DND-41 (cell line): ENCODE measurements around the gene ALKBH7.

Experiments
- ATAC-seq: fragments of 200-7000 bp; cut with Tn5 transposase; 3 replicates; pipeline ENCODE4 v1.9.1; 2021; ENCODE audit warnings: low read depth; ENCODE audit not compliant: insufficient read depth
- DNase-seq: peaks from one replicate; pipeline ENCODE4 v3.0.0-alpha.2; 2020
- H2AFZ ChIP-seq: 2 replicates; pipeline ENCODE4 v1.6.0; 2012; ENCODE audit warnings: low read depth, low read length
- H3K27ac ChIP-seq: 2 replicates; pipeline ENCODE4 v1.5.1; 2012; ENCODE audit warnings: low read length, inconsistent platforms
- H3K27me3 ChIP-seq: fragments of 200-600 bp; sonication (generic); 2 replicates; pipeline ENCODE4 v1.6.0; 2012; ENCODE audit warnings: low read length, mild to moderate bottlenecking, inconsistent platforms; ENCODE audit not compliant: insufficient read depth, poor library complexity
- H3K36me3 ChIP-seq: 2 replicates; pipeline ENCODE4 v1.5.1; 2012; ENCODE audit warnings: low read length, inconsistent platforms; ENCODE audit not compliant: insufficient read depth
- H3K4me1 ChIP-seq: 2 replicates; pipeline ENCODE4 v1.5.1; 2012; ENCODE audit warnings: mild to moderate bottlenecking, low read length; ENCODE audit not compliant: insufficient read depth
- H3K4me2 ChIP-seq: 2 replicates; pipeline ENCODE4 v1.6.0; 2012; ENCODE audit warnings: mild to moderate bottlenecking, moderate library complexity, low read length, inconsistent platforms; ENCODE audit not compliant: insufficient read depth
- H3K4me3 ChIP-seq, 2 experiments: fragments of 200-600 bp in 1 of 2; shearing (Covaris generic) in 1 of 2; 2 replicates each; pipeline ENCODE4 v1.5.1; 2012 to 2016; ENCODE audit warnings: inconsistent platforms in 2 of 2, low read length in 2 of 2, mild to moderate bottlenecking in 2 of 2, low read depth in 1 of 2, moderate library complexity in 1 of 2
- H3K79me2 ChIP-seq: 2 replicates; pipeline ENCODE4 v1.6.0; 2012; ENCODE audit warnings: low read length, inconsistent platforms; ENCODE audit not compliant: insufficient read depth
- H3K9ac ChIP-seq: 2 replicates; pipeline ENCODE4 v1.6.0; 2012; ENCODE audit warnings: low read depth, mild to moderate bottlenecking, inconsistent platforms, low read length, moderate library complexity
- H3K9me3 ChIP-seq: 2 replicates; pipeline ENCODE4 v1.5.1; 2012; ENCODE audit warnings: low read length, moderate library complexity, mild to moderate bottlenecking, inconsistent platforms; ENCODE audit not compliant: insufficient read depth, severe bottlenecking
- H4K20me1 ChIP-seq: 2 replicates; pipeline ENCODE4 v1.6.0; 2012; ENCODE audit warnings: low read length; ENCODE audit not compliant: insufficient read depth
- CTCF ChIP-seq: IDR thresholded peaks from 2 replicates; pipeline ENCODE4 v1.5.1; 2012; ENCODE audit warnings: borderline replicate concordance, low read length, moderate library complexity, mild to moderate bottlenecking; ENCODE audit not compliant: poor library complexity, severe bottlenecking; ENCODE audit errors: extremely low read depth
- EZH2 ChIP-seq: IDR thresholded peaks from 3 replicates; pipeline ENCODE4 v1.6.1; 2012; ENCODE audit warnings: borderline replicate concordance, low read depth, mild to moderate bottlenecking, moderate library complexity, low read length, inconsistent platforms; ENCODE audit not compliant: severe bottlenecking

ALKBH7 gene

GRCh38 chr19:6413721-6414643 lies 41.4 kb downstream of the ALKBH7 start:
- Histone ChIP-seq H3K4me3 (no peak overlapping the region), H3K4me1 (no peaks in the 10 kb centered on the region), H3K4me2 (no peak overlapping the region), H3K79me2 (peaks cover 15% of the 10 kb centered on the region), H3K9ac (no peak overlapping the region), H3K36me3 (peaks cover 56% of the 10 kb centered on the region), H3K9me3 (no peaks in the 10 kb centered on the region), H3K27ac (no peak overlapping the region), H2AFZ (no peak overlapping the region), H3K27me3 (no peaks in the 10 kb centered on the region), H4K20me1 (peaks cover 61% of the 10 kb centered on the region)
- ATAC-seq = no peak
- no peak for DNase-seq
- TF ChIP-seq CTCF (no peak), EZH2 (no peak)

- H3K27me3 ChIP-seq = no peaks in the 10 kb centered on the region
These were observed 42.4 kb downstream of the ALKBH7 start for GRCh38 chr19:6414793-6415590.

GRCh38 chr19:6415591-6416190 lies 43.1 kb downstream of the ALKBH7 start:
- no peak for TF ChIP-seq EZH2
- no peak for TF ChIP-seq CTCF
- no peak overlapping the region for H3K9ac ChIP-seq
- H2AFZ ChIP-seq = no peak overlapping the region
- no peaks in the 10 kb centered on the region for H3K4me1 ChIP-seq
- no peak overlapping the region for H3K27ac ChIP-seq
- H3K4me2 ChIP-seq = no peak overlapping the region
- peaks cover 78% of the 10 kb centered on the region for H4K20me1 ChIP-seq
- H3K27me3 ChIP-seq = no peaks in the 10 kb centered on the region
- no peaks in the 10 kb centered on the region for H3K9me3 ChIP-seq
- peaks cover 73% of the 10 kb centered on the region for H3K36me3 ChIP-seq
- DNase-seq = no peak
- peaks cover 32% of the 10 kb centered on the region for H3K79me2 ChIP-seq
- no peak overlapping the region for H3K4me3 ChIP-seq
- no peak for ATAC-seq

More at GRCh38 chr19:6414793-6415590, 42.4 kb downstream of the ALKBH7 start:
- DNase-seq (no peak), ATAC-seq (no peak)
- Histone ChIP-seq H3K79me2 (peaks cover 25% of the 10 kb centered on the region), H3K9ac (no peak overlapping the region), H3K4me2 (no peak overlapping the region), H4K20me1 (peaks cover 72% of the 10 kb centered on the region), H2AFZ (no peak overlapping the region), H3K4me3 (no peak overlapping the region), H3K36me3 (peaks cover 66% of the 10 kb centered on the region), H3K4me1 (no peaks in the 10 kb centered on the region), H3K27ac (no peak overlapping the region), H3K9me3 (no peaks in the 10 kb centered on the region)
- TF ChIP-seq CTCF (no peak), EZH2 (no peak)
